Neuronal stem cell (in vitro differentiated cells): Measurements from ENCODE around the gene GPR156.

Experiments used
- DNase-seq: peaks from one replicate; pipeline ENCODE4 v3.0.0-alpha.2; 2013; ENCODE audit warnings: low spot score
- H2AFZ ChIP-seq: one replicate; pipeline ENCODE4 v1.6.1; 2013; ENCODE audit warnings: mild to moderate bottlenecking, low read length, inconsistent platforms
- H2AK5ac ChIP-seq: 2 replicates; pipeline ENCODE4 v1.6.1; 2013; ENCODE audit warnings: low read depth, mild to moderate bottlenecking, inconsistent platforms, low read length, moderate library complexity, mixed read lengths
- H2BK120ac ChIP-seq: 2 replicates; pipeline ENCODE4 v1.6.1; 2013; ENCODE audit warnings: low read depth, mild to moderate bottlenecking, inconsistent platforms, low read length, moderate library complexity, mixed read lengths
- H2BK12ac ChIP-seq: one replicate; pipeline ENCODE4 v1.6.1; 2013; ENCODE audit warnings: low read length, inconsistent platforms
- H2BK15ac ChIP-seq: 2 replicates; pipeline ENCODE4 v1.6.1; 2013; ENCODE audit warnings: mild to moderate bottlenecking, low read length, inconsistent platforms, mixed read lengths
- H2BK5ac ChIP-seq: one replicate; pipeline ENCODE4 v1.6.1; 2013; ENCODE audit warnings: inconsistent platforms, mild to moderate bottlenecking, low read length, moderate library complexity
- H3K14ac ChIP-seq: one replicate; pipeline ENCODE4 v1.6.1; 2013; ENCODE audit warnings: low read length, inconsistent platforms
- H3K18ac ChIP-seq: 2 replicates; pipeline ENCODE4 v1.6.1; 2013; ENCODE audit warnings: low read length, inconsistent platforms
- H3K23ac ChIP-seq: 2 replicates; pipeline ENCODE4 v1.6.1; 2013; ENCODE audit warnings: low read depth, mild to moderate bottlenecking, mixed read lengths, low read length, inconsistent platforms; ENCODE audit not compliant: poor library complexity
- H3K27ac ChIP-seq: replicated peaks from 3 replicates; pipeline ENCODE4 v1.5.1; 2013; ENCODE audit warnings: low read length, inconsistent platforms
- H3K27me3 ChIP-seq, 3 experiments: 2 replicates each; pipeline ENCODE4 v1.6.1; 2013; ENCODE audit warnings: low read length in 3 of 3, mild to moderate bottlenecking in 2 of 3, inconsistent platforms in 1 of 3, low read depth in 1 of 3, mixed read lengths in 1 of 3, moderate library complexity in 1 of 3; ENCODE audit not compliant: control insufficient read depth in 3 of 3, insufficient read depth in 3 of 3
- H3K36me3 ChIP-seq, 2 donors: replicated peaks in 1 of 2; 2 replicates each; pipeline ENCODE4 v1.6.1; 2013; ENCODE audit warnings: low read length in 2 of 2; ENCODE audit not compliant: control insufficient read depth in 2 of 2, insufficient read depth in 2 of 2
- H3K4ac ChIP-seq: 2 replicates; pipeline ENCODE4 v1.6.1; 2013; ENCODE audit warnings: inconsistent platforms, mild to moderate bottlenecking, low read length, moderate library complexity
- H3K4me1 ChIP-seq, 2 donors: 1 replicate in 1 of 2; 2 replicates in 1 of 2; pipeline ENCODE4 v1.6.1; 2013; ENCODE audit warnings: low read length in 2 of 2, low read depth in 1 of 2; ENCODE audit not compliant: control insufficient read depth in 2 of 2, insufficient read depth in 1 of 2
- H3K4me2 ChIP-seq: one replicate; pipeline ENCODE4 v1.6.1; 2013; ENCODE audit warnings: mild to moderate bottlenecking, low read length, inconsistent platforms; ENCODE audit not compliant: insufficient read depth, poor library complexity, severe bottlenecking
- H3K4me3 ChIP-seq, 2 donors: 2 replicates each; pipeline ENCODE4 v1.5.1; 2013; ENCODE audit warnings: low read length in 2 of 2, mild to moderate bottlenecking in 2 of 2, inconsistent platforms in 1 of 2, moderate library complexity in 1 of 2
- H3K79me1 ChIP-seq: one replicate; pipeline ENCODE4 v1.6.1; 2013; ENCODE audit warnings: low read depth, mild to moderate bottlenecking, inconsistent platforms, low read length, moderate library complexity
- H3K9ac ChIP-seq: one replicate; pipeline ENCODE4 v1.6.1; 2013; ENCODE audit warnings: mild to moderate bottlenecking, low read depth, low read length, inconsistent platforms; ENCODE audit not compliant: poor library complexity
- H3K9me3 ChIP-seq, 2 donors: replicated peaks in 1 of 2; 2 replicates each; pipeline versions ENCODE3 to v1.6.1; 2013; ENCODE audit warnings: low read length in 2 of 2, mild to moderate bottlenecking in 2 of 2, inconsistent platforms in 1 of 2, low read depth in 1 of 2, mixed read lengths in 1 of 2, moderate library complexity in 1 of 2; ENCODE audit not compliant: control insufficient read depth in 2 of 2, insufficient read depth in 1 of 2
- H4K8ac ChIP-seq: one replicate; pipeline ENCODE4 v1.6.1; 2013; ENCODE audit warnings: low read depth, mild to moderate bottlenecking, inconsistent platforms, low read length, moderate library complexity
- H4K91ac ChIP-seq: one replicate; pipeline ENCODE4 v1.6.1; 2013; ENCODE audit warnings: low read length, low read depth, mild to moderate bottlenecking, inconsistent platforms; ENCODE audit not compliant: poor library complexity
- WGBS, 2 donors: extraction: QIAGEN DNeasy Blood & Tissue Kit; methylation state at CpG; one replicate each; pipeline ENCODE4 v1.1.7; 2013; ENCODE audit warnings: missing lambda C conversion rate in 2 of 2, mixed read lengths in 1 of 2; ENCODE audit not compliant: insufficient read length in 2 of 2, insufficient replicate concordance in 1 of 2; ENCODE audit errors: extremely low coverage in 2 of 2; 5-methylcytosine and 5-hydroxymethylcytosine counted together

Gene GPR156

GRCh38 chr3:120173056-120173675, 111.9 kb downstream of the GPR156 start:
- Histone ChIP-seq H2BK120ac (no peak overlapping the region), H4K91ac (no peak overlapping the region), H2AFZ (no peak overlapping the region), H3K18ac (no peak overlapping the region), H3K4me1 (peaks cover 5 to 8% of the 10 kb centered on the region in 2 donors), H3K14ac (no peak overlapping the region), H3K27me3 (no peaks in the 10 kb centered on the region), H3K4me3 (no peak overlapping the region), H2BK15ac (no peak overlapping the region), H2AK5ac (no peak overlapping the region), H3K4me2 (no peak overlapping the region), H3K4ac (no peak overlapping the region), H3K36me3 (no peaks in the 10 kb centered on the region), H2BK12ac (no peak overlapping the region), H3K23ac (no peak overlapping the region), H4K8ac (no peak overlapping the region), H3K79me1 (no peaks in the 10 kb centered on the region), H3K9me3 (no peaks in the 10 kb centered on the region), H2BK5ac (no peak overlapping the region), H3K9ac (no peak overlapping the region), H3K27ac (no peak overlapping the region)
- no peak for DNase-seq
- no CpG with 5 or more reads among the region's 6 CpGs for WGBS, 2 donors

- WGBS, 2 donors, result no CpG with 5 or more reads among the region's 6 CpGs
- Histone ChIP-seq H3K23ac (no peak overlapping the region), H3K4ac (no peak overlapping the region), H2BK5ac (no peak overlapping the region), H2AFZ (no peak overlapping the region), H3K27ac (no peak overlapping the region), H3K14ac (no peak overlapping the region), H2BK120ac (no peak overlapping the region), H3K9me3 (no peaks in the 10 kb centered on the region), H3K79me1 (no peaks in the 10 kb centered on the region), H3K9ac (no peak overlapping the region), H3K4me2 (no peak overlapping the region), H4K8ac (no peak overlapping the region), H3K18ac (no peak overlapping the region), H2BK15ac (no peak overlapping the region), H3K27me3 (no peaks in the 10 kb centered on the region), H3K4me3 (no peak overlapping the region), H2BK12ac (no peak overlapping the region), H3K36me3 (no peaks in the 10 kb centered on the region), H2AK5ac (no peak overlapping the region), H3K4me1 (peaks cover under 1 to 2% of the 10 kb centered on the region in 2 donors), H4K91ac (no peak overlapping the region)
- no peak for DNase-seq
Measured at GRCh38 chr3:120172070-120172469, 113.0 kb downstream of the GPR156 start.

GRCh38 chr3:120171134-120171873, 113.7 kb downstream of the GPR156 start:
- no peaks in the 10 kb centered on the region for H3K27me3 ChIP-seq
- no peaks in the 10 kb centered on the region for H3K79me1 ChIP-seq
- no peak overlapping the region for H3K4me2 ChIP-seq
- no CpG with 5 or more reads among the region's 8 CpGs for WGBS, 2 donors
- no peak overlapping the region for H3K14ac ChIP-seq
- no peak overlapping the region for H4K91ac ChIP-seq
- no peak overlapping the region for H3K4me3 ChIP-seq
- H3K4me1 ChIP-seq, result no peaks in the 10 kb centered on the region
- no peak overlapping the region for H2AFZ ChIP-seq
- no peaks in the 10 kb centered on the region for H3K9me3 ChIP-seq
- no peak overlapping the region for H3K4ac ChIP-seq
- no peak for DNase-seq
- H3K36me3 ChIP-seq, result no peaks in the 10 kb centered on the region
- no peak overlapping the region for H3K27ac ChIP-seq
- H3K23ac ChIP-seq, result no peak overlapping the region
- H2BK5ac ChIP-seq, result no peak overlapping the region
- H3K9ac ChIP-seq, result no peak overlapping the region
- H2BK120ac ChIP-seq, result no peak overlapping the region
- no peak overlapping the region for H3K18ac ChIP-seq
- H2BK12ac ChIP-seq, result no peak overlapping the region
- no peak overlapping the region for H2AK5ac ChIP-seq
- H2BK15ac ChIP-seq, result no peak overlapping the region
- H4K8ac ChIP-seq, result no peak overlapping the region

GRCh38 chr3:120170223-120170622, 114.8 kb downstream of the GPR156 start:
- Histone ChIP-seq H2BK15ac (no peak overlapping the region), H3K27ac (no peak overlapping the region), H3K9me3 (no peaks in the 10 kb centered on the region), H2AFZ (no peak overlapping the region), H3K27me3 (no peaks in the 10 kb centered on the region), H3K4ac (no peak overlapping the region), H2AK5ac (no peak overlapping the region), H3K79me1 (no peaks in the 10 kb centered on the region), H3K23ac (no peak overlapping the region), H4K91ac (no peak overlapping the region), H3K14ac (no peak overlapping the region), H3K4me2 (no peak overlapping the region), H3K4me3 (no peak overlapping the region), H2BK120ac (no peak overlapping the region), H4K8ac (no peak overlapping the region), H3K9ac (no peak overlapping the region), H3K4me1 (no peaks in the 10 kb centered on the region), H3K18ac (no peak overlapping the region), H3K36me3 (no peaks in the 10 kb centered on the region), H2BK5ac (no peak overlapping the region), H2BK12ac (no peak overlapping the region)
- no CpG with 5 or more reads among the region's 2 CpGs for WGBS, 2 donors
- DNase-seq, result no peak
